AG04449 (cell line): ENCODE results near the gene LTBP2.

Experiments
- CTCF ChIA-PET: fragments of 350-600 bp; formaldehyde crosslinking; extraction: SDS; loops from one replicate; lab custom pipeline; 2021; ENCODE audit warnings: antibody characterized with exemption; lab: Yijun Ruan, JAX
- POLR2A ChIA-PET: fragments of 400-600, 350-600 bp; formaldehyde crosslinking; extraction: SDS; loops from one replicate; lab custom pipeline; 2020; ENCODE audit warnings: antibody characterized with exemption, inconsistent platforms; lab: Yijun Ruan, JAX
- DNase-seq: peaks from one replicate; pipeline ENCODE4 v3.0.0-alpha.2; 2010; ENCODE audit warnings: low read depth, low spot score
- H3K4me3 ChIP-seq: 2 replicates; pipeline ENCODE4 v1.5.1; 2011; ENCODE audit warnings: low read depth, mild to moderate bottlenecking, control low read depth, low read length
- TF ChIP-seq, protein P1 (sequence below): IDR thresholded peaks from one replicate; pipeline ENCODE4 v1.5.1; 2011; ENCODE audit warnings: mild to moderate bottlenecking, moderate library complexity, low read length, control low read depth, inconsistent platforms; ENCODE audit not compliant: insufficient read depth; ENCODE audit errors: missing control alignments

Gene LTBP2

DNA sequence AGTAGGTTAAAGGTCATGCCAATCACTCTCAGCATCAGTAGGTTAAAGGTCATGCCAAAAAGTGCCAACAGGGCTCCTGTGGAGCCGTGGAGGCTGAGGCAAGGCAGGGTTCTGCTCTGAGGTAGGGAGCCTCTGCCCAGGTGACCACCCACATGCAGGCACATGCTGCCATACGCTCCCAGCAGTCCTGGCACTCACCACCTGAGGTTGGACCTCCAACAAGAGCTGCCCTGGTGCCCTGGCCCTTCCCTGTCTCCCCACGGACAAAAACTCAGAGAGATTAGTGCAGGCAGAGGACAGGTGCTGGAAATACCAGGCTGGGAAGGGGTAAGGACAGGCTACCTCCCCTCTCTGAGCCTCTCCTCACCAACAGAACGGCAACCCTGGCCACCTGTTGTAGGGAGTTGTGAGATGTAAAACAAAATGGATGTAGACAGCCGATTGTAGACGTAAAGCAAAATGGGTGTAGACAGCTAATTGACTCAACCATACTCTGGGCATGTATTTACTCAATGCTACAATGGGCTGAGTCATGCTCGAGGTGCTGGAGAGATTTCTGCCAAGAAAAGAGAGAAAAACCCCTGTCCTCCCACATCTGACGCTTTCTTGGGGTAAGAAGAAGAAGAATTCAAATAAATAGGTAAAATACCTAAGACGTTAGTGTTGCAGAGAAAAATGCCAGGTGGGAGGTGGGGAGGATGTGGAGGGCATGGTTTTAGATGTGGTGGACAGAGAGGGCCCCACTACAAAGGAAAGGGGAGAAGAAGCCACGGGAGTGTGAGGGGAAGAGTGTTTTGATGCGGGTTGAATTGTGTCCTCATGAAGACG lies 32.4 kb downstream of the LTBP2 start:
- peak; percentile 56 for DNase-seq
- H3K4me3 ChIP-seq = no peak overlapping the region
- TF ChIP-seq, protein P1, sequence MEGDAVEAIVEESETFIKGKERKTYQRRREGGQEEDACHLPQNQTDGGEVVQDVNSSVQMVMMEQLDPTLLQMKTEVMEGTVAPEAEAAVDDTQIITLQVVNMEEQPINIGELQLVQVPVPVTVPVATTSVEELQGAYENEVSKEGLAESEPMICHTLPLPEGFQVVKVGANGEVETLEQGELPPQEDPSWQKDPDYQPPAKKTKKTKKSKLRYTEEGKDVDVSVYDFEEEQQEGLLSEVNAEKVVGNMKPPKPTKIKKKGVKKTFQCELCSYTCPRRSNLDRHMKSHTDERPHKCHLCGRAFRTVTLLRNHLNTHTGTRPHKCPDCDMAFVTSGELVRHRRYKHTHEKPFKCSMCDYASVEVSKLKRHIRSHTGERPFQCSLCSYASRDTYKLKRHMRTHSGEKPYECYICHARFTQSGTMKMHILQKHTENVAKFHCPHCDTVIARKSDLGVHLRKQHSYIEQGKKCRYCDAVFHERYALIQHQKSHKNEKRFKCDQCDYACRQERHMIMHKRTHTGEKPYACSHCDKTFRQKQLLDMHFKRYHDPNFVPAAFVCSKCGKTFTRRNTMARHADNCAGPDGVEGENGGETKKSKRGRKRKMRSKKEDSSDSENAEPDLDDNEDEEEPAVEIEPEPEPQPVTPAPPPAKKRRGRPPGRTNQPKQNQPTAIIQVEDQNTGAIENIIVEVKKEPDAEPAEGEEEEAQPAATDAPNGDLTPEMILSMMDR = no peak
- POLR2A ChIA-PET = no interaction called here
- CTCF ChIA-PET = interaction anchor here (9.1 kb wide), 1 partner anchor 32 kb away, joined by 65 read pairs; the partner anchor contains the start of gene LTBP2

DNA sequence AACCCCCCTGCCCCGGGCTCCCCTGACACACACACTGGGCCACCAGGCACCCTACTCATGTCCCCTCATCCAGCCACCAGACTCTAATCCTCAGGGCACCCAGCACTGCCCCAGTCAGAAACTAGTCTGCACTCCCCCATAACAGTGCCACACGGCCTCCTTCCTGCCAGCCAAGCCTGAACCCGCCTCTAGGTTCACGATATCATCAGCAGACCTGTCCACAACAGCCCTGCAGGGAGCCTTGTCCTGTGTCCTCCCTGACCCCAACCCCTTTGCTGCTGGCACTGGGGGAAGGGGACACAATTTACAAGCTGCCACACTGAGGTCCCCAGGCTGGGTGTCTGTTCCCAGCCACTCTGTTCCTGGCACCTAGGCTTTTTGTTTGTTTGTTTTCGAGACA lies 33.6 kb downstream of the LTBP2 start:
- TF ChIP-seq, protein P1 = no peak
- no peak for DNase-seq
- ChIA-PET POLR2A (no interaction called here), CTCF (interaction anchor here (9.1 kb wide), 1 partner anchor 33 kb away, joined by 65 read pairs; the partner anchor contains the start of gene LTBP2)
- no peak overlapping the region for H3K4me3 ChIP-seq

DNA sequence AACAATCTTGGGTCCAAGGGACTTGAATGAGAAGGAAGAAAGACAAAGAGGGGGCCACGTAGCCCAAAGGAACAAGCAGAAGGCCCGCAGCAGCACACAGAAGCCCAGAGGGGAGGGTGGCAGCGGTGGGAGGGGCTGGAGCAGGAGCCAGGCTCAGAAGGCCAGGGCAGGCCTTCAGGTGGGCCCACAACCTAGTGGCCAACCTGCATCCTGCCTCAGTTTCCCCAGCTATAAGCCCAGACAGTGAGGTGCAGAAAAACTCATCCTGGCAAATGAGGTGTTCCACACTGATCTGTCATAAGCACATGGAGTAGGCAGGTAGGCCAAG lies 34.1 kb downstream of the LTBP2 start:
- no peak overlapping the region for H3K4me3 ChIP-seq
- no peak for DNase-seq
- ChIA-PET CTCF (interaction anchor here (0.8 to 2.3 kb wide), 2 partner anchors 11 to 17 kb away, joined by 3 to 7 read pairs; no protein-coding TSS in a partner anchor), POLR2A (no interaction called here)
- TF ChIP-seq, protein P1 = no peak

DNA sequence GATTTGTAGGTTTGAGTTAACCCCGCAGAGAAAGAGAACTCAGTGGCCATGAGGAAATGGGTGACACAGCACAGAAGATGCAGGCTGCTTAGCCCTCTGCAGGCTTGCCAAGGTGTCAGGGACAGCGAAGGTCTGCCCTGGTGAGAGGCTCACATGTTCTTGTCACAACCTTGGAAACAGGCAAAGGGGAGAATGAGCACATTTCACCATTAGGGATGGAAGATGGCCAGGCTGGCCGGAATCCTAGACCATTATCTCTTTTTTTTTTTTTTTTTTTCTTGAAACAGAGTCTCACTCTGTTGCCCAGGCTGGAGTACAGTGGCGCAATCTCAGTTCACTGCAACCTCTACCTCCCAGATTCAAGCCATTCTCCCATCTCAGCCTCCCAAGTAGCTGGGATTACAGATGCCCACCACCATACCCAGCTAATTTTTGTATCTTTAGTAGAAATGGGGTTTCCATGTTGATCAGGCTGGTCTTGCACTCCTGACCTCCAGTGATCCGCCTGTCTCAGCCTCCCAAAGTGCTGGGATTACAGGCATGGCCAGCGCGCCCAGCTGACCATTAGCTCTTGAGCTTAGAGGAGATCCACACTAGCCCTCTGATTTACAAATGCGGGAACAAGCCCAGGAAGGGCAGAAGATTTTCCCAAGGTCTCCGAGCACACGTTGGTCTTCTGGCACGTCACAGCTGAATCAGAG lies 34.6 kb downstream of the LTBP2 start:
- TF ChIP-seq, protein P1 = no peak
- ChIA-PET POLR2A (no interaction called here), CTCF (interaction anchor here (0.8 to 2.3 kb wide), 2 partner anchors 11 to 17 kb away, joined by 3 to 7 read pairs; no protein-coding TSS in a partner anchor)
- H3K4me3 ChIP-seq = no peak overlapping the region
- DNase-seq = no peak

DNA sequence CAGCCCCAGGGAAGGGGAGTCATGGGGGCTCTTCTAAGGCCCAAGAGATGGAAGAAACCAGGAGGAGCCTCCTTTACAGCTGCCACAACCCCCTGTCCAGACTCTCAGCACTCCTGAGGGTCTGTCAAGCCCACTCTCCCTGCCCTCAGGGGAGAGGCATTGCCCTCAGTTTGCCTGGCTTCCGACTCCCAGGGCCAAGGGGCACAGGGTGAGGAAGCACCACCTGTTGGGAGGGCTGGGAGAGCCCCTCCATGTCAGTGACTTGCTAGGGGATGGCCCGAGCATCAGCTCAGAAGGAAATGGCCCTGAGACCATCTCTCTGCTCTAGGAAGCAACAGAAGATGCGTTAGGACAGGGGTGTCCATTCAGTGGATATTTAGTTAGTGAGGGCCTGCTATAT lies 36.1 kb downstream of the LTBP2 start:
- H3K4me3 ChIP-seq = no peak overlapping the region
- TF ChIP-seq, protein P1 = no peak
- CTCF ChIA-PET = interaction anchor here (1.0 to 3.7 kb wide), 3 partner anchors 9 to 67 kb away, joined by 3 to 27 read pairs (median 7); no protein-coding TSS in a partner anchor
- DNase-seq = no peak
- POLR2A ChIA-PET = no interaction called here

DNA sequence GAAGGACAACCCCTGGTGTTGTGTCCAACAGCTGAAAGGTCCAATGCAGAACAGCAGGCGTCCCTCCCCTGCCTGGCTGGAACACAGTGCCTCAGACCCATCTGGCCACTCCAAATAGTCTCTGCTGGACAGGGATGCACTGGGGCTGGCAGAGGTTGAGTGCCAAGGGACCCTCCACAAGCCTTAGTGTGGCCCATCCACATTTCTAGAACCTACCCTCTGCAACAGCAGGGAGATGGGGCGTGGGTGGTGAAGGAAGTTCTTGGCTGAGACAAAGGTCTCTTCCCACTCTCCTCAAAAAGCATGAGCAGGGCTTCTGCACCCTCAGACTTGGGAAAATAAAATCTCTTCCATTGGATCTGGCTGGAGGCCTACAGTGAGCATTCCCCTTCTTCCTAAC lies 36.5 kb downstream of the LTBP2 start:
- DNase-seq = no peak
- no peak overlapping the region for H3K4me3 ChIP-seq
- TF ChIP-seq, protein P1 = no peak
- POLR2A ChIA-PET = no interaction called here
- CTCF ChIA-PET = interaction anchor here (0.8 to 3.7 kb wide), 6 partner anchors 9 to 330 kb away, joined by 3 to 27 read pairs (median 6); partner anchors contain the start of gene LTBP2
